Stomach (tissue), 9 donors: ENCODE results near the gene GMEB2. TPM values are rescaled to one million over a fixed set of nuclear protein-coding genes. Genes with fewer than 3 reads are reported as not detected.
"Not testable (repeated sequence)": the region's sequence is repeated elsewhere in the genome, so short reads cannot be mapped to it uniquely, and the experiment has no call there.

Source experiments
- DNase-seq, 2 donors: peaks; one replicate each; pipeline versions ENCODE4 v3.0.0 to v3.0.0-alpha.2; 2013 to 2019
- H3K27ac ChIP-seq, 5 donors: fragments of 200-600 bp in 4 of 5; sonication (generic) in 4 of 5; one replicate each; pipeline ENCODE4 v1.5.1; 2013 to 2019; ENCODE audit warnings: mild to moderate bottlenecking in 1 of 5, moderate library complexity in 1 of 5
- H3K27me3 ChIP-seq, 3 donors: fragments of 200-600 bp; sonication (generic); one replicate each; pipeline ENCODE4 v1.5.1; 2017 to 2019; ENCODE audit warnings: mixed run types in 1 of 3
- H3K36me3 ChIP-seq, 4 donors: fragments of 200-600 bp; sonication (generic); 1 replicate in 3 of 4; 2 replicates in 1 of 4; pipeline ENCODE4 v1.5.1; 2016 to 2019
- H3K4me1 ChIP-seq, 4 donors: fragments of 200-600 bp; sonication (generic); one replicate each; pipeline ENCODE4 v1.5.1; 2016 to 2019
- H3K4me3 ChIP-seq, 4 donors: fragments of 200-600 bp; sonication (generic) in 3 of 4; one replicate each; pipeline ENCODE4 v1.5.1; 2016 to 2019; ENCODE audit warnings: mild to moderate bottlenecking in 1 of 4
- H3K9me3 ChIP-seq, 4 donors: fragments of 200-600 bp; sonication (generic); one replicate each; pipeline ENCODE4 v1.5.1; 2016 to 2019
- CTCF ChIP-seq, 7 experiments: fragments of 450-650 bp in 4 of 7; fragments of 200-600 bp in 3 of 7; sonication (generic) in 3 of 7; IDR thresholded peaks; one replicate each; pipeline ENCODE4 v1.5.1; 2016 to 2019; ENCODE audit warnings: antibody characterized with exemption in 7 of 7, control low read depth in 2 of 7, mild to moderate bottlenecking in 1 of 7
- EP300 ChIP-seq: sonication (generic); formaldehyde crosslinking; IDR thresholded peaks from one replicate; pipeline ENCODE4 v1.6.1; 2017; ENCODE audit warnings: antibody characterized with exemption
- POLR2A ChIP-seq, 4 donors: fragments of 450-650 bp; IDR thresholded peaks; one replicate each; pipeline ENCODE4 v1.6.1; 2016; ENCODE audit warnings: antibody characterized with exemption in 4 of 4, control low read depth in 2 of 4, mild to moderate bottlenecking in 1 of 4, moderate library complexity in 1 of 4
- POLR2AphosphoS5 ChIP-seq, 3 donors: sonication (generic); formaldehyde crosslinking; IDR thresholded peaks; one replicate each; pipeline ENCODE4 v1.6.1; 2016; ENCODE audit warnings: antibody characterized with exemption in 3 of 3
- WGBS, 5 donors: extraction: QIAGEN DNeasy Blood & Tissue Kit in 3 of 5; methylation state at CpG; one replicate each; pipeline versions ENCODE4 v1.1.5 to v1.1.7; 2013 to 2018; 5-methylcytosine and 5-hydroxymethylcytosine counted together
- intact Hi-C: fragments of 100-400 bp; cut with DNase I; formaldehyde crosslinking; loops from one replicate; pipeline ENCODE4 v1.15.1; 2023; ENCODE audit warnings: low total_unique reads
- polyA plus RNA-seq, 3 donors: library from polyadenylated mRNA; stranded (reverse); fragments of 200-250 nt; gene quantifications; one replicate each; pipeline ENCODE4 v1.2.3, GENCODE V29; 2013
- total RNA-seq, 5 donors: library from RNA; depleted of rRNA; stranded (reverse); fragments of >200 nt; gene quantifications; one replicate each; pipeline versions ENCODE4 v1.1.0 to v1.2.3, GENCODE V29; 2014 to 2016
- donor health status: healthy with polysubstance abuse.
- donor health status: Bipolar disorder and iron deficiency.
- donor health status: healthy.

Gene GMEB2
- total and polyA plus RNA-seq, 8 donors, result 1.8 to 20.4 (median 7.5) TPM

- intact Hi-C loops, result no loop called here
- Histone ChIP-seq H3K4me1 (no peaks in the 10 kb centered on the region), H3K36me3 (peaks cover 66 to 84% (median 79%) of the 10 kb centered on the region in 4 donors), H3K27ac (no peak overlapping the region), H3K4me3 (no peak overlapping the region), H3K27me3 (no peaks in the 10 kb centered on the region), H3K9me3 (no peaks in the 10 kb centered on the region)
- 93 to 96% (median 94%) methylated on average over 3 to 26 of the region's 26 CpGs for WGBS, 5 donors
- DNase-seq, result no peak
- no peak for TF ChIP-seq EP300
- TF ChIP-seq CTCF (IDR thresholded peaks at IDR 0.05), result no peak
- TF ChIP-seq POLR2A (IDR thresholded peaks at IDR 0.05), result no peak
- TF ChIP-seq POLR2AphosphoS5 (IDR thresholded peaks at IDR 0.05), result no peak
These were observed 65.9 kb downstream of the GMEB2 start for GRCh38 chr20:63560856-63561609.

- Histone ChIP-seq H3K9me3 (no peaks in the 10 kb centered on the region), H3K36me3 (peaks cover 60 to 78% (median 72%) of the 10 kb centered on the region in 4 donors), H3K4me3 (no peak overlapping the region), H3K4me1 (no peaks in the 10 kb centered on the region), H3K27me3 (no peaks in the 10 kb centered on the region), H3K27ac (no peak overlapping the region)
- WGBS, 5 donors, result 96 to 99% (median 96%) methylated on average over 6 to 16 of the region's 16 CpGs
- intact Hi-C loops, result no loop called here
- TF ChIP-seq CTCF (IDR thresholded peaks at IDR 0.05) (no peak), POLR2A (IDR thresholded peaks at IDR 0.05) (no peak), EP300 (no peak), POLR2AphosphoS5 (IDR thresholded peaks at IDR 0.05) (no peak)
- no peak for DNase-seq
These were observed 66.5 kb downstream of the GMEB2 start for GRCh38 chr20:63560333-63560805.

- not testable (repeated sequence) for H3K27me3 ChIP-seq
- 90 to 97% (median 95%) methylated on average over 3 to 30 of the region's 31 CpGs for WGBS, 5 donors
These were observed 67.2 kb downstream of the GMEB2 start for GRCh38 chr20:63559485-63560332.

GRCh38 chr20:63558804-63559484 is 68.0 kb downstream of the GMEB2 start:
- H3K9me3 ChIP-seq, result no peaks in the 10 kb centered on the region
- H3K27me3 ChIP-seq, result peaks cover 0 to 8% (median 0%) of the 10 kb centered on the region in 3 donors
- no peak overlapping the region for H3K4me3 ChIP-seq
- intact Hi-C loops, result no loop called here
- no peak for DNase-seq
- H3K27ac ChIP-seq, result no peak overlapping the region
- 94 to 98% (median 94%) methylated on average over 13 to 14 of the region's 14 CpGs for WGBS, 5 donors
- peaks cover 47 to 63% (median 58%) of the 10 kb centered on the region in 4 donors for H3K36me3 ChIP-seq
- H3K4me1 ChIP-seq, result peaks cover 4 to 12% (median 9%) of the 10 kb centered on the region in 4 donors
- TF ChIP-seq POLR2AphosphoS5 (IDR thresholded peaks at IDR 0.05), result no peak
- no peak for TF ChIP-seq EP300
- TF ChIP-seq POLR2A (IDR thresholded peaks at IDR 0.05), result no peak
- TF ChIP-seq CTCF (IDR thresholded peaks at IDR 0.05), result no peak

More at GRCh38 chr20:63559485-63560332, 67.2 kb downstream of the GMEB2 start:
- DNase-seq, H3K4me1 ChIP-seq, H3K9me3 ChIP-seq, intact Hi-C loops, H3K4me3 ChIP-seq, H3K27ac ChIP-seq: not testable (repeated sequence)
- peaks cover 54 to 71% (median 66%) of the 10 kb centered on the region in 4 donors for H3K36me3 ChIP-seq
